Glutamatergic neuron (in vitro differentiated cells): ENCODE measurements around the gene TFIP11. TPM values are rescaled to one million over a fixed set of nuclear protein-coding genes. Genes with fewer than 3 reads are reported as not detected.

Experiments
- DNase-seq: peaks from one replicate; pipeline ENCODE4 v3.0.0; 2022
- H3K27ac Mint-ChIP-seq: one replicate; pipeline ENCODE4 v1.8.0; 2020; ENCODE audit warnings: mild to moderate bottlenecking, mixed read lengths, inconsistent platforms; ENCODE audit not compliant: unreplicated experiment
- H3K27me3 Mint-ChIP-seq: one replicate; pipeline ENCODE4 v1.8.0; 2020; ENCODE audit warnings: mild to moderate bottlenecking, moderate library complexity, mixed read lengths, inconsistent platforms; ENCODE audit not compliant: unreplicated experiment
- H3K36me3 Mint-ChIP-seq: one replicate; pipeline ENCODE4 v1.8.0; 2020; ENCODE audit warnings: mild to moderate bottlenecking, mixed read lengths, inconsistent platforms; ENCODE audit not compliant: unreplicated experiment
- H3K4me1 Mint-ChIP-seq: one replicate; pipeline ENCODE4 v1.8.0; 2020; ENCODE audit warnings: mild to moderate bottlenecking, low read depth, mixed read lengths, inconsistent platforms; ENCODE audit not compliant: unreplicated experiment
- H3K4me3 Mint-ChIP-seq: one replicate; pipeline ENCODE4 v1.8.0; 2020; ENCODE audit warnings: mild to moderate bottlenecking, mixed read lengths, inconsistent platforms; ENCODE audit not compliant: unreplicated experiment
- H3K9me3 Mint-ChIP-seq: one replicate; pipeline ENCODE4 v1.8.0; 2020; ENCODE audit warnings: mild to moderate bottlenecking, moderate library complexity, mixed read lengths, inconsistent platforms; ENCODE audit not compliant: unreplicated experiment
- CTCF ChIP-seq: fragments of 200-600 bp; sonication (generic); IDR thresholded peaks from one replicate; pipeline ENCODE4 v1.5.0; 2021; ENCODE audit not compliant: partially characterized antibody, unreplicated experiment
- total RNA-seq: library from RNA; stranded (reverse); fragmentation: NEBNext Ultra II Directional; extraction: Animal tissue kit (Norgen Biotek cat#: 25700); gene quantifications from one replicate; pipeline ENCODE4 v1.2.1, GENCODE V29; 2021; ENCODE audit not compliant: unreplicated experiment

TFIP11 gene
- total RNA-seq, 1 donor from 2014 or later = 39.9 TPM

GRCh38 chr22:26536056-26536761, 23.9 kb upstream of the TFIP11 start:
- H3K4me1 Mint-ChIP-seq = no peaks in the 10 kb centered on the region
- no peak overlapping the region for H3K4me3 Mint-ChIP-seq
- TF ChIP-seq CTCF = no peak
- H3K36me3 Mint-ChIP-seq = no peaks in the 10 kb centered on the region
- no peak for DNase-seq
- no peak overlapping the region for H3K27ac Mint-ChIP-seq
- H3K9me3 Mint-ChIP-seq = no peaks in the 10 kb centered on the region
- H3K27me3 Mint-ChIP-seq = no peaks in the 10 kb centered on the region

DNA sequence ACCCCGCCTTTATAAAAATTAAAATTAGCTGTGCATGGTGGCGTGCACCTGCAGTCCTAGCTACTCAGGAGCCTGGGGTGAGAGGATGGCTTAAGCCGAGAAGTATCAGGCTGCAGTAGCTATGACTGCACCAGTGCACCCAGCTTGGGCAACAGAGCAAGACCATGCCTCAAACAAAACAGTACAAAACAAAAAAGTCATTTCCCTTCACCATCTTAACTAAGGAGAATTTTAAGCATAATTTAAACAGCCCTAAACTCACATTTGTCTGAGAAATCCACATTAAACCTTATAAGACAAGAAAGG, 23.3 kb upstream of the TFIP11 start:
- no peak overlapping the region for H3K27ac Mint-ChIP-seq
- no peak for TF ChIP-seq CTCF
- no peak for DNase-seq
- no peaks in the 10 kb centered on the region for H3K27me3 Mint-ChIP-seq
- H3K9me3 Mint-ChIP-seq = no peaks in the 10 kb centered on the region
- no peaks in the 10 kb centered on the region for H3K4me1 Mint-ChIP-seq
- H3K36me3 Mint-ChIP-seq = no peaks in the 10 kb centered on the region
- no peak overlapping the region for H3K4me3 Mint-ChIP-seq

DNA sequence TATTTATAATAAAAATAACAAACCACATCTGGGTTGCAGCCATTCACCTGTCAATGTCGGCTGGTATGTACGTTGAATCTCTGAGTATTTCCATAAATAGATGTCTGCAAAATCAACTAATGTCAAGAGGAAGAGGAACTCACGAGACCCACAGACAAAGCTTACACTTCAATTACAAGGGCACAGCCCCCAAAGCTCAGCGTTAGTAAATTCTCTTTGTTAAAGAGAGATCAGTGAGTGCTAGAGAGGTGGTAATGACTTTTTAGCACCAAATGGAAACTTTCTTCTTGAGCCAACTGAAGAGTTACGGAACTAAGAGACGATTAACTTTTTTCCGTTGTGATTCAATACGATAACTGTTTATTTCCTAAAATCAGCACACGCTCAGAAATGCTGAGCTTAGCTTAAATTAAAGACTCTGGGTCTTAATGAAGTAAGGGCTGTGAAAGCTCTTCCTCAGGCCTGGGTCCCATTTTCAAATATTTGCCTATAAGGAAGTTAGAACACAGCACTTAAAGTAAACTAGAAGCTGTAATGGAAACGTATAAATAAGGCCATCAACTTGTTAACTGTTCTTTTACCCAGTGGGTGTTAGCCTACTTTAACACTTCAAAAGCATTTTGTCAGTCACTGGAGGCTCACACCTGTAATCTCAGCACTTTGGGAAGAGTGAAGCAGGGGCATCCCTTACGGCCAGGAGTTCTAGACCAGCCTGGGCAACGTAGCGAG, 22.8 kb upstream of the TFIP11 start:
- DNase-seq = no peak
- Mint-ChIP-seq H3K4me3 (no peak overlapping the region), H3K27ac (no peak overlapping the region), H3K36me3 (no peaks in the 10 kb centered on the region), H3K4me1 (no peaks in the 10 kb centered on the region), H3K9me3 (no peaks in the 10 kb centered on the region), H3K27me3 (no peaks in the 10 kb centered on the region)
- no peak for TF ChIP-seq CTCF

DNA sequence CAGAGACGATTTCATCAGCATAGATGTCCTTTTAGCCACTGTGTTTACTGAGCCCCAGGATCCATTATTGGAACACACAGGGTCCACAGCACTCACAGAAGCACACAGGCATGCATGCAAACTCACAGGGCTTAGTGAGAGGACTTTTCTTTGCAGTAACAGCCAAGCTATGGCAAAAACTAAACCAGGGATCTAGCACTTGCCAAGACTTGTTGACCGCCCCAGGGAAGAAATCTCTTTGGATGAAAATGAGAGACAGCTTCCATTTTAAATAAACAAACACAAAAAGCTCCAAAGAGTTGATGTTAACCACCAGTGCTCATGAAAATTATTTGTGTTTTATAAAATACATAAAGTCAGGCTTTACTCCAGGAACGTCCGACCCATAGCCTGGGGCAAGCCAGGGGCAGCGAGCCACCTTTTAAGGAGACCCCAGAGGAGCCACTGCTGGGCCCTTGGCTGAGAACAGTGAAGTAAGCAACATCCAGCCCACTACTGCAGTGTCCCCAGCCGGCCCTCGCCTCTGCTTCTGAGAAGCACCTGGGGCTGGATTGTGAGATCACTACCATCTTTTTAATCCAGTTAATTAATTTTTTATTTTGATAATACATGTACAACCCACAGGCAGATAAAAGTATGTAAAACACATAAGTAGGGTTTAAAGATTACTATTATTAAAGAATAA, 22.0 kb upstream of the TFIP11 start:
- H3K36me3 Mint-ChIP-seq = no peaks in the 10 kb centered on the region
- H3K9me3 Mint-ChIP-seq = no peaks in the 10 kb centered on the region
- no peak overlapping the region for H3K27ac Mint-ChIP-seq

More for the DNA sequence above, 22.0 kb upstream of the TFIP11 start:
- Mint-ChIP-seq H3K4me3 (no peak overlapping the region), H3K27me3 (no peaks in the 10 kb centered on the region), H3K4me1 (no peaks in the 10 kb centered on the region)
- TF ChIP-seq CTCF = no peak
- no peak for DNase-seq
